Prostate gland (tissue), 2 donors: ENCODE results near the gene FERMT3.

Experiments used
- POLR2A ChIP-seq: fragments of 450-650 bp; IDR thresholded peaks from one replicate; pipeline ENCODE4 v1.6.1; 2016; ENCODE audit warnings: antibody characterized with exemption, mild to moderate bottlenecking
- POLR2AphosphoS5 ChIP-seq: sonication (generic); formaldehyde crosslinking; IDR thresholded peaks from one replicate; pipeline ENCODE4 v1.6.1; 2017; ENCODE audit warnings: antibody characterized with exemption
- TF ChIP-seq, protein P1 (sequence below), 4 experiments: fragments of 200-600 bp in 2 of 4; fragments of 450-650 bp in 2 of 4; sonication (generic) in 2 of 4; IDR thresholded peaks; 1 replicate in 3 of 4; 2 replicates in 1 of 4; pipeline ENCODE4 v1.5.1; 2016 to 2019; ENCODE audit warnings: antibody characterized with exemption in 4 of 4, mild to moderate bottlenecking in 2 of 4, moderate library complexity in 2 of 4

DNA sequence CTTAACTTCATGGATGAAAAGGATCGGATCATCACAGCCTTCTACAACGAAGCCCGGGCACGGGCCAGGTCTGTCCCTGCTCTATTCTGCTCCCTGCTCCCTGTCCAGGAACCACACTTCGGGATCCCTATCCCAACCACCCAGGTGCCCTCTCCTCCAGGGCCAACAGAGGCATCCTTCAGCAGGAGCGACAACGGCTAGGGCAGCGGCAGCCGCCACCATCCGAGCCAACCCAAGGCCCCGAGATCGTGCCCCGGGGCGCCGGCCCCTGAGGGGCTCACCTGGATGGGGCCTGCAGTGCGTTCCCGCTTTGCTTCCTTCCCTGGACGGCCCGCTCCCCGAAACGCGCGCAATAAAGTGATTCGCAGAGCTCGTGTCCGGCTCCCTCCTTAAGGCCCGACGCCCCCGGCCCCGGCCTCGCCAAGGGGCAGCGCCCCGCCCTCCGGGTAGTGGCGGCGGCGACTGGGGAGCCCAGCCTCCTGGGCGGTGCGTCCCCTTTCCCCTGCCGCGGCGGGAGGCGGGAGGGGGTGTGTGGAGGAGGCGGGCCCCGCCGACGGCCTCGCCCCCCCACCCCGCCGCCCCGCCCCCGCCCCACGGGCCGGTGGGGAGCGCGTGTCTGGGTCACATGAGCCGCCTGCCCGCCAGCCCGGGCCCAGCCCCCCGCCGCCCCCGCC, 27.5 kb downstream of the FERMT3 start, which contains the start of gene VEGFB:
- TF ChIP-seq, protein P1, sequence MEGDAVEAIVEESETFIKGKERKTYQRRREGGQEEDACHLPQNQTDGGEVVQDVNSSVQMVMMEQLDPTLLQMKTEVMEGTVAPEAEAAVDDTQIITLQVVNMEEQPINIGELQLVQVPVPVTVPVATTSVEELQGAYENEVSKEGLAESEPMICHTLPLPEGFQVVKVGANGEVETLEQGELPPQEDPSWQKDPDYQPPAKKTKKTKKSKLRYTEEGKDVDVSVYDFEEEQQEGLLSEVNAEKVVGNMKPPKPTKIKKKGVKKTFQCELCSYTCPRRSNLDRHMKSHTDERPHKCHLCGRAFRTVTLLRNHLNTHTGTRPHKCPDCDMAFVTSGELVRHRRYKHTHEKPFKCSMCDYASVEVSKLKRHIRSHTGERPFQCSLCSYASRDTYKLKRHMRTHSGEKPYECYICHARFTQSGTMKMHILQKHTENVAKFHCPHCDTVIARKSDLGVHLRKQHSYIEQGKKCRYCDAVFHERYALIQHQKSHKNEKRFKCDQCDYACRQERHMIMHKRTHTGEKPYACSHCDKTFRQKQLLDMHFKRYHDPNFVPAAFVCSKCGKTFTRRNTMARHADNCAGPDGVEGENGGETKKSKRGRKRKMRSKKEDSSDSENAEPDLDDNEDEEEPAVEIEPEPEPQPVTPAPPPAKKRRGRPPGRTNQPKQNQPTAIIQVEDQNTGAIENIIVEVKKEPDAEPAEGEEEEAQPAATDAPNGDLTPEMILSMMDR (IDR thresholded peaks at IDR 0.05) = peak in 1 of 4 experiments; percentile 10
- peak; percentile 57 for TF ChIP-seq POLR2A
- peak; percentile 44 for TF ChIP-seq POLR2AphosphoS5
